Hepatocyte (in vitro differentiated cells): ENCODE results near the gene MYH13. TPM values are rescaled to one million over a fixed set of nuclear protein-coding genes. Genes with fewer than 3 reads are reported as not detected.

ENCODE experiments used
- DNase-seq: peaks from one replicate; pipeline ENCODE4 v3.0.0-alpha.2; 2016; ENCODE audit warnings: low spot score
- H2AFZ ChIP-seq: fragments of 200-600 bp; sonication (generic); 2 replicates; pipeline ENCODE4 v1.6.0; 2016; ENCODE audit warnings: antibody characterized with exemption, mild to moderate bottlenecking
- H3K27ac ChIP-seq: fragments of 200-600 bp; sonication (generic); 2 replicates; pipeline ENCODE4 v1.5.1; 2016; ENCODE audit warnings: mild to moderate bottlenecking
- H3K27me3 ChIP-seq: fragments of 200-600 bp; sonication (generic); 2 replicates; pipeline ENCODE4 v1.6.1; 2016
- H3K36me3 ChIP-seq: fragments of 200-600 bp; sonication (generic); replicated peaks from 2 replicates; pipeline ENCODE4 v1.5.1; 2016; ENCODE audit warnings: low read depth; ENCODE audit not compliant: insufficient read depth
- H3K4me1 ChIP-seq: fragments of 200-600 bp; sonication (generic); 2 replicates; pipeline ENCODE4 v1.5.1; 2016; ENCODE audit warnings: mild to moderate bottlenecking, moderate library complexity; ENCODE audit not compliant: insufficient read depth
- H3K4me2 ChIP-seq: fragments of 200-600 bp; sonication (generic); 2 replicates; pipeline ENCODE4 v1.6.0; 2016
- H3K4me3 ChIP-seq: fragments of 200-600 bp; sonication (generic); 2 replicates; pipeline ENCODE4 v1.5.1; 2016; ENCODE audit warnings: mild to moderate bottlenecking
- H3K79me2 ChIP-seq: fragments of 200-600 bp; sonication (generic); 2 replicates; pipeline ENCODE4 v1.6.0; 2017; ENCODE audit warnings: mild to moderate bottlenecking
- H3K9me2 ChIP-seq: fragments of 200-600 bp; sonication (generic); replicated peaks from 2 replicates; pipeline ENCODE4 v1.6.0; 2017; ENCODE audit warnings: mild to moderate bottlenecking; ENCODE audit not compliant: insufficient read depth
- H3K9me3 ChIP-seq: fragments of 200-600 bp; sonication (generic); 2 replicates; pipeline ENCODE4 v1.5.1; 2016; ENCODE audit warnings: low read depth, mild to moderate bottlenecking
- H4K20me1 ChIP-seq: fragments of 200-600 bp; sonication (generic); 2 replicates; pipeline ENCODE4 v1.6.0; 2016; ENCODE audit warnings: mild to moderate bottlenecking; ENCODE audit not compliant: insufficient read depth, poor library complexity, severe bottlenecking
- CTCF ChIP-seq: fragments of 200-600 bp; sonication (generic); IDR thresholded peaks from 2 replicates; pipeline ENCODE4 v1.5.1; 2016; ENCODE audit warnings: antibody characterized with exemption, mild to moderate bottlenecking; ENCODE audit not compliant: poor library complexity
- EZH2 ChIP-seq: fragments of 200-600 bp; sonication (generic); IDR thresholded peaks from 2 replicates; pipeline ENCODE4 v1.6.1; 2016; ENCODE audit warnings: antibody characterized with exemption, mild to moderate bottlenecking, borderline replicate concordance
- EZH2phosphoT487 ChIP-seq: fragments of 200-600 bp; sonication (generic); IDR thresholded peaks from one replicate; pipeline ENCODE4 v1.6.1; 2018; ENCODE audit warnings: antibody characterized with exemption, mild to moderate bottlenecking, low read depth, moderate library complexity; ENCODE audit not compliant: unreplicated experiment, severe bottlenecking
- WGBS: methylation state at CpG from one replicate; pipeline ENCODE4 v1.1.6; 2016; ENCODE audit warnings: low lambda C conversion rate; ENCODE audit errors: missing lambda C conversion rate; 5-methylcytosine and 5-hydroxymethylcytosine counted together
- polyA plus RNA-seq: library from polyadenylated mRNA; unstranded; fragments of >200 nt; fragmentation: Nextera tagmentation; extraction: Ambion mirVana; gene quantifications from 2 replicates; pipeline ENCODE4 v1.2.1, GENCODE V29; 2016
- total RNA-seq: library from RNA; depleted of rRNA; stranded (reverse); fragments of >200 nt; gene quantifications from 2 replicates; pipeline ENCODE4 v1.2.3, GENCODE V29; 2014

The MYH13 gene
- total and polyA plus RNA-seq, 2 experiments from 2014 or later: 0.03 TPM; not detected in 1

GRCh38 chr17:10352893-10353292 lies 19.9 kb downstream of the MYH13 start:
- TF ChIP-seq CTCF (no peak), EZH2 (no peak), EZH2phosphoT487 (no peak)
- no peaks in the 10 kb centered on the region for H3K9me3 ChIP-seq
- H3K4me3 ChIP-seq: no peak overlapping the region
- H4K20me1 ChIP-seq: no peaks in the 10 kb centered on the region
- no peaks in the 10 kb centered on the region for H3K27me3 ChIP-seq
- no peak for DNase-seq
- no peaks in the 10 kb centered on the region for H3K36me3 ChIP-seq
- H3K27ac ChIP-seq: no peak overlapping the region
- H3K9me2 ChIP-seq: no peaks in the 10 kb centered on the region
- H2AFZ ChIP-seq: no peak overlapping the region
- H3K4me2 ChIP-seq: no peak overlapping the region
- no peaks in the 10 kb centered on the region for H3K79me2 ChIP-seq
- H3K4me1 ChIP-seq: no peaks in the 10 kb centered on the region

GRCh38 chr17:10349403-10349802 lies 23.4 kb downstream of the MYH13 start:
- Histone ChIP-seq H3K4me2 (no peak overlapping the region), H3K4me3 (no peak overlapping the region), H3K27ac (no peak overlapping the region), H2AFZ (no peak overlapping the region), H3K27me3 (no peaks in the 10 kb centered on the region), H3K9me2 (no peaks in the 10 kb centered on the region), H3K4me1 (no peaks in the 10 kb centered on the region), H3K36me3 (no peaks in the 10 kb centered on the region), H4K20me1 (no peaks in the 10 kb centered on the region), H3K79me2 (no peaks in the 10 kb centered on the region), H3K9me3 (no peaks in the 10 kb centered on the region)
- 91% methylated on average over 1 of the region's 1 CpG for WGBS
- TF ChIP-seq CTCF (peak; percentile 6), EZH2 (no peak)
- no peak for DNase-seq

GRCh38 chr17:10344816-10345215 lies 28.0 kb downstream of the MYH13 start:
- Histone ChIP-seq H3K27me3 (no peaks in the 10 kb centered on the region), H3K4me3 (no peak overlapping the region), H3K9me3 (no peaks in the 10 kb centered on the region), H4K20me1 (no peaks in the 10 kb centered on the region), H3K9me2 (no peaks in the 10 kb centered on the region), H3K4me1 (no peaks in the 10 kb centered on the region), H3K36me3 (no peaks in the 10 kb centered on the region), H2AFZ (no peak overlapping the region), H3K4me2 (no peak overlapping the region), H3K27ac (no peak overlapping the region), H3K79me2 (no peaks in the 10 kb centered on the region)
- no peak for DNase-seq
- no peak for TF ChIP-seq EZH2
- TF ChIP-seq EZH2phosphoT487: no peak
- no peak for TF ChIP-seq CTCF
- 98% methylated on average over 3 of the region's 3 CpGs for WGBS

GRCh38 chr17:10339051-10339450 lies 33.8 kb downstream of the MYH13 start:
- no peak for DNase-seq
- H3K27ac ChIP-seq: no peak overlapping the region
- H3K9me2 ChIP-seq: no peaks in the 10 kb centered on the region
- H3K79me2 ChIP-seq: no peaks in the 10 kb centered on the region
- no peaks in the 10 kb centered on the region for H3K36me3 ChIP-seq
- H3K4me2 ChIP-seq: no peak overlapping the region
- no peaks in the 10 kb centered on the region for H3K27me3 ChIP-seq
- no peaks in the 10 kb centered on the region for H3K9me3 ChIP-seq
- H3K4me1 ChIP-seq: no peaks in the 10 kb centered on the region
- 91% methylated on average over 8 of the region's 8 CpGs for WGBS
- no peaks in the 10 kb centered on the region for H4K20me1 ChIP-seq
- no peak overlapping the region for H2AFZ ChIP-seq
- H3K4me3 ChIP-seq: no peak overlapping the region
- TF ChIP-seq CTCF: no peak
- TF ChIP-seq EZH2phosphoT487: no peak
- TF ChIP-seq EZH2: no peak
